GM19193 (cell line): ENCODE data around the gene POLE3.

Experiments
- POLR2A ChIP-seq: IDR thresholded peaks from 4 replicates; pipeline ENCODE4 v1.6.1; 2011; ENCODE audit not compliant: insufficient read depth, insufficient read length; ENCODE audit errors: extremely low read depth

The POLE3 gene

DNA sequence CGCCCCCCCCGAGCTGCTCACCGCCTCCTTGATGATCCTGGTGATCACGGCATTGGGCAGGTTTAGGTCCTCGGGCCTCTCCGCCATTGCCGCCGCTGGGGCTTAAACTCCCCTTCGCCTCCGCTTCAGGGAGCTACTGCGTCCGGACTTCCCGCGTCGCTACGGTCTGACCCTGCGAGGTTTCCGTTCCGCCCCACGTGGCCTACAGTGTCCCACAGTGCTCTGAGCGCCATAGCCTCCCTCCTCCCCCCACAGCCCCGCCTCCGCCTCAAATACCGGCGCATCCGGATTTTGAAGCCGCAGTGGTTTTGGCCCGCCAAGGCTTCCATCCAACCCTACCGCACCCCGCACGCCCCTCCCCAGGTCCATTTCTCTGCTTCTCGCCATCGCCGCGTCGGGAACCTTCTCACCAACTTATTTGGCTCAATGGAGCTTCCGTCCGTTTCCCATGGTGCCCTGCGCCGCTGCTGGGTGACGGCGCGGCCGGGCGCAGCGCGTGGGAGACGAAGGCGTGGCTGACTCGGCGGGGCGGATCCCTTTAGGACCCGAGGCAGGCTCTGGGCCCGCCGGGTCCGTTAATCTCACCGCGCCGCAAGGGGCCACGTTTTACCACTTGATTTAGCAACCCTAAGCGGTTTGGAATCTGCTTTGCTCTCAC, at the start of gene POLE3, which contains the start of gene C9orf43:
POLE3 (minus strand) TSS at position 469 of the 658 bp plus-strand sequence; CDS start at position 87, 382 bp downstream.
C9orf43 (plus strand) TSS at position 541 of the 658 bp plus-strand sequence. CDS start 2,747 bp downstream, outside the sequence.
- TF ChIP-seq POLR2A: peak; percentile 78

GRCh38 chr9:113456235-113456634, 45.8 kb upstream of the POLE3 start:
- TF ChIP-seq POLR2A: no peak

- TF ChIP-seq POLR2A: no peak
Observed at GRCh38 chr9:113454914-113455761, 44.7 kb upstream of the POLE3 start.

DNA sequence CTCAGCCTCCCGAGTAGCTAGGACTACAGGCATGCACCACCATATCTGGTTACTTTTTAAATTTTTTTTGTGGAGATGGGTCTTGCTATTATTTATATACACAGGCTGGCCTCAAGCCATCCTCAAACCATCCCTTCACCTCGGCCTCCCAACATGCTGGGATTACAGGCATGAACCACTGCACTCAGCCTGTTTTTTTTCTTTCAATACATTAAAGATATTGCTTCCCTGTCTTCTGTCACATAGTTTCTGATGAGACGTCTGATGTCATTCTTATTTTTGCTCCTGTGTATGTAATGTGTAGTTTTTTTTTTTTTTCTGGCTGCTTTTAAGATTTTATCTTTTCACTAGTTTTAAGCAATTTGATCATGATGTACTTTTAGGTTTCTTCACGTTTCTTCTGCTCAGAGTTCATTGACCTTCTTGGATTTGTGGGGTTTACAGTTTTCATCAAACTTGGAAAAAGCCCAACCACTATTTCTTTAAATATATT, 41.7 kb upstream of the POLE3 start:
- no peak for TF ChIP-seq POLR2A

- TF ChIP-seq POLR2A: no peak
Observed at GRCh38 chr9:113449376-113449775, 38.9 kb upstream of the POLE3 start.

- no peak for TF ChIP-seq POLR2A
Observed at GRCh38 chr9:113446323-113446740, 35.9 kb upstream of the POLE3 start.

- TF ChIP-seq POLR2A: no peak
Observed at GRCh38 chr9:113444736-113445135, 34.3 kb upstream of the POLE3 start.

DNA sequence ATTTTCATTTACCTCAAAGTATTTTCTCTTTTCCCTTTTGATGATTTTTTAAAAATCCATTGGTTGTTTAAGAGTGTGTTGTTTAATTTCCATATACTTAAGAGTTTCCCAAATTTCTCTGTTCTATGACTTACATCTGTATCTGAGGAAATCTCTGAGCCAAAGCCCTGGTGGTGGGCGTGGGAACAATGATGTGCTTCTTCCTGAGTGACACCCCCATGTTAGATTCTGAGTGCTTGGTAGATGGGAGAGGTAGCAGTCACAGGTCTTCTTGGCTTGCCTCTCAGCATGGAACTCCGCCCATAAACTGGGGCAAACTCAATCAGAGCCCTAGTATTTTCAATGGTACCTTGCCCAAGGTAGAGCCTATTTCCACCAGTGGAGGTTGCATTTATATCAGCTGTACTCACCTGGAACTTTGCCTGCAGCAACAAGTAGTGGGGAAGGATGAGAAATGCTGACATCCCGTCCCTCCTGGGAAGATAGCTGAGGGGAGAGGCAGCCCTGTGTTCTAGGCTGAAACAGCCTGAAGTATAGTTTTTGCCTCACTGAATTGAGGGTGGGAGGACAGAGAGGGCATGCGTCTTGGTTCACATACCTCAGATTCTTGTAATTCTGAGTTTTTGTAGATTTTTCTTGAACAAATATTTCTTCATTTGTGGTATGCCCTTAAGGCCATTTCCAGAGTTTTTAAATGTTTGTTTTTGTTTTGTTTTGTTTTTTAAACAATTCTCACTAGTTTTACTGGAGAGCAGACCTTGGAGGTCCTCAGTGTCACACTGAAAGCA, 26.4 kb upstream of the POLE3 start:
- no peak for TF ChIP-seq POLR2A

GRCh38 chr9:113431191-113431590, 20.7 kb upstream of the POLE3 start:
- TF ChIP-seq POLR2A: no peak

DNA sequence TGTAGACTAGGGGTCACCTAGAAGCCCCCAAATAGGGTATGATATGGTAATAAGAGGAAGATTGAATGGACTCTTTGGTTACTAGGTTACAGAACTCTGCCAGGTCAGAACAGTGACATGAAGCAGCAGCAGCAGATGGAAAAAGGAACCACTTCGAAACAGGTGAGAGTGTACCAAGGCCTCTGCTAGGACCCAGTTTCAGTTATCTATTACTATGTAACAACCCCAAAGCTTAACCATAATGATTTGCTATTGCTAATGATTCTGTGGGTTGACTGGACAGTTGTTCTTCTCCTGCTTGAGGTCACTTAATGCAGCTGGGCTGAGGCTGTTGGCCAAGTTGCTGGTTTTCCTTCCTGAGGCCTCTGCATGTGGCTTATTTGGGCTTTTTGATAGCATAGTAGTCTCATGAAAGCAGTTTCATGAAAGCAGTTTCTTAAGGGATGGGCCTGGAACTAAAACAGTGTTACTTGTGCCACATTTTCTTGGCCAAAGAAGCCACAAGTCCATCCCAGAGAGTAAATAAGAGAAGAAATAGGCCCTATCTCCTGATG, 17.7 kb upstream of the POLE3 start:
- no peak for TF ChIP-seq POLR2A

DNA sequence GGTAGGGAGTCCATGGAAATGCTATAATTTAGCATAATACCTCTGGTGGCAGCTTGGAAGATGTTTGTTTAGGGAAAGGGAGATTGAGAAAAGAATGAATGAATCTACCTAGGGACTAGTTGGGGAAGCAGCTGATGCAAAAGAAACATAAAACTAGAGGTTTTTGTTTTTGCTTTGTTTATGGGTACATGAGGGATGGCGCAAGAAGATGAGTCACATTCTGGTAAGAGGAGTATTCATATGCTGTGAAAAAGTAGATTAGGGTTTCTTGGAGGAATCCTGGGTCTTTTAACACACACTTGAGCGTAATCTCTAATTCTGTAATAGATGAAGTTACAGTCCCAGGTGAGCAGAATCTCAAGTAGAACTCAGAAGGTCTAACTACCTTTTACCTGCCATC, 17.2 kb upstream of the POLE3 start:
- no peak for TF ChIP-seq POLR2A

- no peak for TF ChIP-seq POLR2A
Observed at GRCh38 chr9:113426701-113427100, 16.2 kb upstream of the POLE3 start.

DNA sequence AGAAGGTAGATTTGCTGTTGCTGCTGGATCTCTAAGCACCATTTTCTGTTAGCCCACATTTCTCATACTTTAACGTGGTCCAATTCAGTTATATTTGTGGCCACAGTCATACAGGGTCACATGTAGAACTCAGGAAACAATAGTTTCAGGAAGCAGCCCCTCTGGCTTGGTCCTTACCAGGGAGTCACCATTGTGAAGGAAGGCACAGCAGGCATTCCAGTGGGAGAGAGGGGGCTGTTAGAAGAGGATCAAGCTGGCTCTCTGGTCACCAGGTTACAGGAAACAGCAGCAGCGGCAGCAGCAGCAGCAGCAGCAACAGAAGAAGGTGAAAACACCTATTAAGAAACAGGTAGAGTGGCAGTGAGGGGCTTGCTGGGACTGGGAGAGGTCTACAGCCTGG, 14.6 kb upstream of the POLE3 start:
- no peak for TF ChIP-seq POLR2A

DNA sequence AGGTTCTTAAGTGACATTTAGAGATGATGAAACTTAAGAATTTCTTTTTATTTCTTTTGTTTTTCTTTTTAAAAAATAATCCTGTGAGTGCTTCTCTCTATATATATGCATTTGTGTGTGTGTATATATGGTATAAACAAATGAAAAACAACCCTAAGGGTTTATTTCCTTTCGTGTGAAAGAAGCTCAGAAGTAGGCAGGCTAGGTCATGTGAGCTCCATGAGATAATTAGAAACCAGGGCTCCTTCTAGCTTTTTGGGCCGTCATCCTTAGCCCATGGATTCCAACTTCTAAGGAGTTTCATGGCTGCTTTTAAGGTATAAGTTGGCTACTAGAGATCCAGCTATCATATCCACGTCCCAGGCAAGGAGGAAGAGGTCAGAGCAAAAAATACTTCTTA, 11.3 kb upstream of the POLE3 start:
- TF ChIP-seq POLR2A: no peak

DNA sequence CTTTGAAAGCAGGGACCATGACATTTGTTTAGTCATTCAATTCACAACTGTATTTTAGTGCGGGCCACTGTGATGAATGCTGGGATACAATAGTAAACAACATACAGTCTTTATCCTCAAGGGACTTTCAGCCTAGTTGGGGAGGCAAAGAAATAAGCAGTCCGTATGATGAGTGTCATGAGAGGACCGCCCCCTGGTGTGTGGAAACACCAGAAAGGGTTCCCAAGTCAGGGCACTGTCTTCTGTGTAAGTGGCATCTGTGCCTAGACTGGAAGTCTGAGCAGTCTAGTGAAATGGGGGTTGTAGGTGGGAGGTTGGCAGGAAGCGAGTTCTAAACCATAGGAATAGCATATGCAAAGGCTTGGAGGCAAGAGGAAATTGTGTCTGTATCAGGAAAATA, 6.9 kb upstream of the POLE3 start:
- no peak for TF ChIP-seq POLR2A
